Measurements from ENCODE around the gene SLC9A9. TPM values are rescaled to one million over a fixed set of nuclear protein-coding genes. Genes with fewer than 3 reads are reported as not detected.

SLC9A9 gene
- total RNA-seq, 4 donors from 2014 or later: 1.1 to 15.9 (median 9.7) TPM

DNA sequence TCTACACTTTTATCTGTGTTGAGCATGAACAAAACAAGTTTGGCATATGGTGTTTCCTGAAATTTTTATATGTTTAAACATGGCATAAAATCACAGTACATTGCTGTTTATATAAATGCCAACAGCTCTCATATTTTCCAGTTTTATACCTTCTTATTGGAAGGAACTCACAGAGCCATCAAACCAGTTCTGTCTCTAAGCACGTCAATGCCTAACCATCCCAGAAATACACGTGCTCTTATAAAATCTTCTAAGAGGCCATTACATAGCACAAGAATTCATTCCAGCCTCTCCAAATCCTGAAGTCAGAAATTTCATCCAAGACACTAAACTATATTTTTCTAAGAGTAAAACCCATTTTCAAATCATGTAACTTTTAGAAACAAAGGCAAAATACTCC, 20.8 kb downstream of the SLC9A9 start:
- Histone ChIP-seq H3K36me3 (no peaks in the 10 kb centered on the region), H3K27ac (no peak overlapping the region), H3K4me3 (no peak overlapping the region), H3K4me1 (peaks cover 0 to 26% (median 1%) of the 10 kb centered on the region in 4 donors), H3K9me3 (no peaks in the 10 kb centered on the region), H3K27me3 (no peaks in the 10 kb centered on the region)
- no peak for TF ChIP-seq EP300 (IDR thresholded peaks at IDR 0.05; ENCODE audit: low read depth)
- intact Hi-C loops (cut with DNase I; ENCODE audit: low total_unique reads) (no loop called here), in situ Hi-C loops (cut with MboI; ENCODE audit: low pct_ligation_motif_present in 1 of 4, low pct_unique_long_range_greater_than_20kb in 1 of 4, low sequenced_read_pairs in 3 of 4) (no loop called here)
- WGBS, 2 donors (ENCODE audit: low coverage in 1 of 2): 42 to 56% methylated on average over 2 of the region's 2 CpGs
- DNase-seq: no peak

DNA sequence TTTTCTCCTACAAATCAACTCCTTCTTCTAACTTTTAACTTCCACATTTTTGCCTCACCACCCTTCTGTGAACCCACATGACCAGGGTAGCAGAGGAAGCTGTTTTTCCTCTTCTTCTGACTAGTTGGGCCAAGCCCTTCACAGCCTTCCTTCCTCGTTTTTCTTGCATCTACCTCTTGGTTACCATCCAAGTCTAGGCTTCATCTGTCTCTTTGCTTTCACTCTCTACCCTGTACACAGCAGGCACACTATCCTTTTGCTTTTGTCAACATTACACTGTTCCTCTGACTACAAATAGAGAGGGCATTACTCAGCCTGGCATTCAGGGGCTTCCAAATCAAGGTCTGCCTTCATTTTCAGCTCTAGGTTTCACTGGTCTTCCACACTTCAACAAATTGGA, 22.0 kb downstream of the SLC9A9 start:
- Histone ChIP-seq H3K36me3 (no peaks in the 10 kb centered on the region), H3K4me1 (peaks cover 0 to 22% (median 5%) of the 10 kb centered on the region in 4 donors), H3K9me3 (no peaks in the 10 kb centered on the region), H3K27ac (peak overlapping the region in 3 of 4 donors; percentile 29 to 52 (median 35)), H3K4me3 (no peak overlapping the region), H3K27me3 (no peaks in the 10 kb centered on the region)
- TF ChIP-seq POLR2A (IDR thresholded peaks at IDR 0.05): no peak
- WGBS, 2 donors (ENCODE audit: low coverage in 1 of 2): 19 to 44% methylated on average over 1 of the region's 1 CpG
- in situ Hi-C loops (cut with MboI; ENCODE audit: low pct_ligation_motif_present in 1 of 4, low pct_unique_long_range_greater_than_20kb in 1 of 4, low sequenced_read_pairs in 3 of 4) (no loop called here), intact Hi-C loops (cut with DNase I; ENCODE audit: low total_unique reads) (no loop called here)
- DNase-seq: no peak

DNA sequence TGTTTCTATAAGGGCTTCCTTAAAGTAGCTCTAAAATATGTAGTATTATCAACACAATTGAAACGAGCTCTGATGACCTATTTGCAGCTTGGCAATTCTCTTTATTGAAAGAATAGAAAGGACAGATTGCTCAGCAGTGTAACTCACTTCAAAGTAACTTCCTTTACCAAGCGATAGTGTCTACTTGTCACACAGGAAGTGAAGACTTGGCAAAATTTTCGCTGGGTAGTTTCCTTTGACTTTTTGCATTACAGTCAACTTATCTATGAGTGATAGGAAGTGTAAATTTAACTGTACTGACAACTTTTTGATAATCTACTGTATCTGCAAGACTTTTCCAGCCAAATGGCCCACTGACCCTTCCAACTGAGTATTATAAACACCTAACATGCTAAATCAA, 22.8 kb downstream of the SLC9A9 start:
- 32 to 55% methylated on average over 3 of the region's 3 CpGs for WGBS, 2 donors (ENCODE audit: low coverage in 1 of 2)
- intact Hi-C loops (cut with DNase I; ENCODE audit: low total_unique reads): no loop called here
- in situ Hi-C loops (cut with MboI; ENCODE audit: low pct_ligation_motif_present in 1 of 4, low pct_unique_long_range_greater_than_20kb in 1 of 4, low sequenced_read_pairs in 3 of 4): no loop called here
- peaks cover 0 to 20% (median 5%) of the 10 kb centered on the region in 4 donors for H3K4me1 ChIP-seq
- no peaks in the 10 kb centered on the region for H3K36me3 ChIP-seq
- DNase-seq: no peak
- H3K4me3 ChIP-seq: no peak overlapping the region
- no peaks in the 10 kb centered on the region for H3K9me3 ChIP-seq
- no peaks in the 10 kb centered on the region for H3K27me3 ChIP-seq
- TF ChIP-seq POLR2AphosphoS5 (IDR thresholded peaks at IDR 0.05) (no peak), POLR2A (IDR thresholded peaks at IDR 0.05) (no peak), EP300 (IDR thresholded peaks at IDR 0.05; ENCODE audit: low read depth) (no peak)
- TF ChIP-seq, protein P1, sequence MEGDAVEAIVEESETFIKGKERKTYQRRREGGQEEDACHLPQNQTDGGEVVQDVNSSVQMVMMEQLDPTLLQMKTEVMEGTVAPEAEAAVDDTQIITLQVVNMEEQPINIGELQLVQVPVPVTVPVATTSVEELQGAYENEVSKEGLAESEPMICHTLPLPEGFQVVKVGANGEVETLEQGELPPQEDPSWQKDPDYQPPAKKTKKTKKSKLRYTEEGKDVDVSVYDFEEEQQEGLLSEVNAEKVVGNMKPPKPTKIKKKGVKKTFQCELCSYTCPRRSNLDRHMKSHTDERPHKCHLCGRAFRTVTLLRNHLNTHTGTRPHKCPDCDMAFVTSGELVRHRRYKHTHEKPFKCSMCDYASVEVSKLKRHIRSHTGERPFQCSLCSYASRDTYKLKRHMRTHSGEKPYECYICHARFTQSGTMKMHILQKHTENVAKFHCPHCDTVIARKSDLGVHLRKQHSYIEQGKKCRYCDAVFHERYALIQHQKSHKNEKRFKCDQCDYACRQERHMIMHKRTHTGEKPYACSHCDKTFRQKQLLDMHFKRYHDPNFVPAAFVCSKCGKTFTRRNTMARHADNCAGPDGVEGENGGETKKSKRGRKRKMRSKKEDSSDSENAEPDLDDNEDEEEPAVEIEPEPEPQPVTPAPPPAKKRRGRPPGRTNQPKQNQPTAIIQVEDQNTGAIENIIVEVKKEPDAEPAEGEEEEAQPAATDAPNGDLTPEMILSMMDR (IDR thresholded peaks at IDR 0.05): no peak
- peak overlapping the region; percentile 4 to 52 (median 23) for H3K27ac ChIP-seq

DNA sequence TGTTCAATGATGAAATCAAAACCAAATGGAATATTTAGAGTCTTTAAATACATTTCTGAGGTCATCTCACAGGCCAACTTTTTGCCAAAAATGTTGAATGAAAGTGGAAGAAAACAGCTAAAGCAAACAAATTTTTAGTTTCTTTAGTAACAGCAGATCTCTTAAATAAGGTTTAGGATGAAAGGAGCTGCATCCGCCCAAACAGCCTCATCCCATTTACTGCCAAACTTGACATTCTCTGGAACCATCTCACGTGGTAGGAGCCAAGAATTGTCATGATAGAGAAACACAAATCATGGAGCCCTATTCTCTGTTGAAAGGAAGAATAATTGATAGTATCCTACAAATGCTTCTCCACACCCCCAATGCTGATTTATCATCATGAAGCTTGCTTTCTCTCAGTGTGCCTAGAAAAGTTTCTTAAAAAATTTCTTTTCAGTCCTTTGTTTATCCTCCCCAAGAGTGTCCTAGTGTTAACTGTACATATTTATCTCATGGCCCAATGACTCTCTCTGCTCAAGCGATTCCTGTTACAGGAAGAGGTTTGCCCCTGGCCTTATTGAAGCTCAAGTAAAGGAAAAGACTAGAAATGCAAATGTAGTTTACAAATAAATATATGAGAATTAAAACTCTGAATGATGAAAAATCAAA, 23.4 kb downstream of the SLC9A9 start:
- no peaks in the 10 kb centered on the region for H3K27me3 ChIP-seq
- intact Hi-C loops (cut with DNase I; ENCODE audit: low total_unique reads): no loop called here
- no peaks in the 10 kb centered on the region for H3K9me3 ChIP-seq
- H3K36me3 ChIP-seq: no peaks in the 10 kb centered on the region
- 62 to 65% methylated on average over 3 of the region's 3 CpGs for WGBS, 2 donors (ENCODE audit: low coverage in 1 of 2)
- no peak for DNase-seq
- peak overlapping the region; percentile 4 to 45 (median 24) for H3K27ac ChIP-seq
- H3K4me1 ChIP-seq: peaks cover 0 to 20% (median 5%) of the 10 kb centered on the region in 4 donors
- no peak for TF ChIP-seq POLR2A (IDR thresholded peaks at IDR 0.05)
- TF ChIP-seq POLR2AphosphoS5 (IDR thresholded peaks at IDR 0.05): no peak
- TF ChIP-seq, protein P1 (IDR thresholded peaks at IDR 0.05): no peak
- TF ChIP-seq EP300 (IDR thresholded peaks at IDR 0.05; ENCODE audit: low read depth): no peak
- in situ Hi-C loops (cut with MboI; ENCODE audit: low pct_ligation_motif_present in 1 of 4, low pct_unique_long_range_greater_than_20kb in 1 of 4, low sequenced_read_pairs in 3 of 4): no loop called here
- no peak overlapping the region for H3K4me3 ChIP-seq

DNA sequence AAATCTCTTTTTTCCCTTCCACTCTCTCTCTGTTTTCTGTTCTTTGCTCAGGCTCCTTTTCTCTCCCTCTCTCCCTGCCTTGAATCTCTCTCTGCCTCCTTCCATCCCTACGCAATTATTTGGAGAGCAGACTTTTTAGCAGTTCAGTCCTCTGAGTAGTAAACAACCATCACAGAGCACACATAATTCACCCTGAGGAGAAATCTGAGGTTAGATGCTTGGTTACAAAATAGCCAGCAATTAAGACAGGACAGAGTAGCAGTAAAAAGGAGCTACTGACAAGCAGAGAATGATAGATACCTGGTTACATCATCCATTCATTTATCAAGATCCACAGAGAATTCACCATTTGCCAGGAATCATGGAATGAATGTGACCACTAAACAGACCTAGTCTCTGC, 25.5 kb downstream of the SLC9A9 start:
- no peak for DNase-seq
- H3K4me3 ChIP-seq: no peak overlapping the region
- H3K27ac ChIP-seq: peak overlapping the region; percentile 45 to 66 (median 52)
- in situ Hi-C loops (cut with MboI; ENCODE audit: low pct_ligation_motif_present in 1 of 4, low pct_unique_long_range_greater_than_20kb in 1 of 4, low sequenced_read_pairs in 3 of 4) (no loop called here), intact Hi-C loops (cut with DNase I; ENCODE audit: low total_unique reads) (no loop called here)
- WGBS, 2 donors (ENCODE audit: low coverage in 1 of 2): 33 to 67% methylated on average over 1 of the region's 1 CpG
- no peaks in the 10 kb centered on the region for H3K27me3 ChIP-seq
- peaks cover 0 to 20% (median 5%) of the 10 kb centered on the region in 4 donors for H3K4me1 ChIP-seq
- TF ChIP-seq, protein P1 (IDR thresholded peaks at IDR 0.05): no peak
- TF ChIP-seq EP300 (IDR thresholded peaks at IDR 0.05; ENCODE audit: low read depth) (no peak), POLR2A (IDR thresholded peaks at IDR 0.05) (no peak), POLR2AphosphoS5 (IDR thresholded peaks at IDR 0.05) (no peak)
- no peaks in the 10 kb centered on the region for H3K9me3 ChIP-seq
- no peaks in the 10 kb centered on the region for H3K36me3 ChIP-seq

Measured in transverse colon (tissue), 4 donors.